ENCODE data around the gene BABAM2. TPM values are rescaled to one million over a fixed set of nuclear protein-coding genes. Genes with fewer than 3 reads are reported as not detected.
"Not testable (repeated sequence)": the region's sequence is repeated elsewhere in the genome, so short reads cannot be mapped to it uniquely, and the experiment has no call there.

The BABAM2 gene
- polyA plus RNA-seq, 3 donors = 33.2 to 52.8 (median 49.3) TPM

GRCh38 chr2:28108143-28108542 lies 217.6 kb downstream of the BABAM2 start:
- Mint-ChIP-seq H3K27ac (no peak overlapping the region), H3K4me1 (peaks cover 15% of the 10 kb centered on the region), H3K4me3 (no peak overlapping the region), H3K36me3 (peaks cover 7 to 17% of the 10 kb centered on the region in 2 donors), H3K9me3 (peaks cover 0 to 4% (median 1%) of the 10 kb centered on the region in 7 donors), H3K27me3 (ENCODE audit: low read depth in 3 of 3) (no peaks in the 10 kb centered on the region)
- no peak overlapping the region for H3K9ac ChIP-seq (ENCODE audit: insufficient read depth, low read length, poor library complexity, severe bottlenecking)
- no peak overlapping the region for H3K27ac ChIP-seq (ENCODE audit: low read depth in 1 of 2, low read length in 2 of 2)
- H3K79me2 ChIP-seq (ENCODE audit: insufficient read depth, low read length) = no peaks in the 10 kb centered on the region
- WGBS (ENCODE audit: insufficient coverage) = no CpG with 5 or more reads among the region's 2 CpGs
- H3K9me3 ChIP-seq (replicated peaks in 1 of 2; ENCODE audit: control insufficient read depth in 1 of 2, insufficient read depth in 1 of 2, low read length in 2 of 2) = no peaks in the 10 kb centered on the region
- H3K4me1 ChIP-seq (ENCODE audit: control insufficient read depth in 1 of 2, insufficient read depth in 2 of 2, low read length in 2 of 2) = peaks cover 5 to 14% of the 10 kb centered on the region in 2 donors
- H3K27me3 ChIP-seq (ENCODE audit: control insufficient read depth in 2 of 2, insufficient read depth in 2 of 2, low read length in 2 of 2) = no peaks in the 10 kb centered on the region
- DNase-seq = no peak
- H3K36me3 ChIP-seq (replicated peaks in 1 of 2; ENCODE audit: control insufficient read depth in 1 of 2, insufficient read depth in 2 of 2, low read length in 2 of 2) = no peaks in the 10 kb centered on the region
- H2AFZ ChIP-seq (ENCODE audit: insufficient read depth, low read depth, low read length, poor library complexity, severe bottlenecking) = no peak overlapping the region
- H4K20me1 ChIP-seq (ENCODE audit: insufficient read depth, low read length) = no peaks in the 10 kb centered on the region
- no peak overlapping the region for H3K4me2 ChIP-seq (replicated peaks; ENCODE audit: extremely low read depth, low read length, poor library complexity, severe bottlenecking)
- TF ChIP-seq CTCF (IDR thresholded peaks at IDR 0.05) = no peak
- peak overlapping the region in 1 of 3 experiments; percentile 53 for H3K4me3 ChIP-seq (replicated peaks in 1 of 3; ENCODE audit: low read depth in 2 of 3, low read length in 3 of 3)
- intact Hi-C loops (cut with micrococcal nuclease) = loop anchor here in 1 of 2 donors (10.0 kb wide), 1 partner anchor 67 kb away; no protein-coding TSS in a partner anchor

- H4K20me1 ChIP-seq (ENCODE audit: insufficient read depth, low read length); H3K4me2 ChIP-seq (replicated peaks; ENCODE audit: extremely low read depth, low read length, poor library complexity, severe bottlenecking); H3K9ac ChIP-seq (ENCODE audit: insufficient read depth, low read length, poor library complexity, severe bottlenecking); H3K27ac ChIP-seq (ENCODE audit: low read depth in 1 of 2, low read length in 2 of 2); H3K79me2 ChIP-seq (ENCODE audit: insufficient read depth, low read length); H3K27ac Mint-ChIP-seq; H3K9me3 ChIP-seq (replicated peaks in 1 of 2; ENCODE audit: control insufficient read depth in 1 of 2, insufficient read depth in 1 of 2, low read length in 2 of 2); intact Hi-C loops (cut with micrococcal nuclease); H2AFZ ChIP-seq (ENCODE audit: insufficient read depth, low read depth, low read length, poor library complexity, severe bottlenecking); H3K27me3 ChIP-seq (ENCODE audit: control insufficient read depth in 2 of 2, insufficient read depth in 2 of 2, low read length in 2 of 2); H3K4me3 ChIP-seq (replicated peaks in 1 of 3; ENCODE audit: low read depth in 2 of 3, low read length in 3 of 3); H3K9me3 Mint-ChIP-seq; H3K27me3 Mint-ChIP-seq (ENCODE audit: low read depth in 3 of 3); DNase-seq; H3K36me3 ChIP-seq (replicated peaks in 1 of 2; ENCODE audit: control insufficient read depth in 1 of 2, insufficient read depth in 2 of 2, low read length in 2 of 2); H3K4me3 Mint-ChIP-seq: not testable (repeated sequence)
- Mint-ChIP-seq H3K4me1 (peaks cover 20% of the 10 kb centered on the region), H3K36me3 (peaks cover 14 to 16% of the 10 kb centered on the region in 2 donors)
- peaks cover 13 to 17% of the 10 kb centered on the region in 2 donors for H3K4me1 ChIP-seq (ENCODE audit: control insufficient read depth in 1 of 2, insufficient read depth in 2 of 2, low read length in 2 of 2)
Measured at GRCh38 chr2:28113771-28114170, 223.2 kb downstream of the BABAM2 start.
